NCI-H748 (cell line): ENCODE measurements around the gene ZMYND19.
A peak's percentile ranks its signal among the peaks of the same experiment; 100 is the strongest.
"Not testable (repeated sequence)": the region's sequence is repeated elsewhere in the genome, so short reads cannot be mapped to it uniquely, and the experiment has no call there.

ENCODE experiments used
- DNase-seq: peaks from one replicate; lab custom pipeline; 2025; ENCODE audit not compliant: unreplicated experiment; lab: John Stamatoyannopoulos, UW

ZMYND19 gene

GRCh38 chr9:137590469-137591383 lies at the start of gene ZMYND19:
Gene ZMYND19 (minus strand): TSS chr9:137590512. CDS start chr9:137590263, 249 bp downstream.
- peak; percentile 90 for DNase-seq

GRCh38 chr9:137639303-137640051 lies 49.2 kb upstream of the ZMYND19 start:
- no peak for DNase-seq

DNA sequence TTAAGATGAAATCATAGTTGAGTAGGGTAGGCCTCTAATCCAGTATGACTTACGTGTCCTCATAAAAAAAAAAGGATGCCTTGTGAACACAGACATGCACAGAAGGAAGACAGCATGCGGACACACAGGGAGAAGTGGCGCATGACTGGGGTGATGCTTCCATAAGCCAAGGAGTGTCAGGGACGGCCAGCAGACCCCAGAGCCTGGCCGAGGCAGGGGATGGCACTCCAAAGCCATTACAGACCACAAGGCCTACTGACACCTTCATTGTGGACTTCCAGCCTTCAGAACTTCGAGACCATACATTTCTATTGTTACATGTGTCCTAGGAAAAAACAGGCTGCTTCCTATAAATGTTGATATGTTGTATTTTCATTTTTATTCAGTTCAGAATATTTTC lies 48.4 kb upstream of the ZMYND19 start:
- no peak for DNase-seq

DNA sequence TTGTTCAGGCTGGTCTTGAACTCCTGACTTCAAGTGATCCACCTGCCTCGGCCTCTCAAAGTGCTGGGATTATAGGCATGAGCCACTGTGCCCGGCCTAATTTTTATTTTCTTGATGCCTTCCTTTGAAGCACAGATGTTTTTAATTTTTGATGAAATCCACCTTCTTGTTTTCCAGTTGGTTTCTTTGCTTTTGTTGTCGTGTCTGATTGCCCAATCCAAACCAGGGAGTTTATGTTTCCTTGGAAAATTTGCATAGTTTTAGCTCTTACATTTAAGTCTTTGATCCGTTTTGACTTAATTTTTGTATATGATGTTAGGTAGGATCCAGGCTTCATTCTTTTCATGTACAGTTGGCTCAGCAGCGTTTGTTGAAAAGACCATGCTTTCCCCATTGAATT lies 43.7 kb upstream of the ZMYND19 start:
- no peak for DNase-seq

DNA sequence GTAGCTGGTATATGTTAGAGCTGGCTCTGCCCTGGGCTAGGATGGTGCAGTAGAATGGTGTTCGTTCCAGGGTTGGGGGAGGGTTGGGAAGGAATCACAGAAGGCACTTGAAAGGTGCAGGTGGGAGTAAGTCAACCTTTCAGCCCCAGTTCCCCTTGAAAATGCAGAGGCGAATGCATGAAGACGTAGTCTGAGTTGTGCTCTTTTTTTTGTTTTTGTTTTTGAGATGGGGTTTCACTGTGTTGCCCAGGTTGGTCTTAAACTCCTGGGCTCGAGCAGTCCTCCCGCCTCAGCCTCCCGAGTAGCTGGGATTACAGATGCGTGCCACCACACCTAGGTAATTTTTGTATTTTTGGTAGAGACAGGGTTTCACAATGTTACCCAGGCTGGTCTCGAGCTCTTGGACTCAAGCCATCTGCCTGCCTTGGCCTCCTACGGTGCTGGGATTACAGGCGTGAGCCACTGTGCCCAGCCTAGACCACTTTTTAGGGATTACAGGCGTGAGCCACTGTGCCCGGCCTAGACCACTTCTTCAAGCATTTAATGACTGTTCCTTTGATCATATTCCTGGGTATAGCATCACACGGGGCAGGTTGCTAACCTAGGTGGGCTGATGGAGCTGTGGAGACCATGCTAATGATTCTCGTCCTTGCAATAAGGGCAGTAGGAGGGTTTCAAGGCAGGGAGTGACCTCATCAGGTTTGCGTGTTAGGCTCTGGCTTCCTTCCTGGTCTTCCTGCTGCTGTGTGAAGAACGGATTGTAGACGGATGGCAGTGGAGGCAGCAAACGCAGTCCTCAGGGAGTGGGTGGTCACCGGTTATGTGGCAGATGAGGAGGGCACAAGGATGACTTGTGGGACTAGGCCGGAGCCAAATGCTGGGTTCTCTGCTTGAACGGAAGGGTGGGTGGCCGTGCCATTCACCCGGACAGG lies 42.2 kb upstream of the ZMYND19 start:
- no peak for DNase-seq

DNA sequence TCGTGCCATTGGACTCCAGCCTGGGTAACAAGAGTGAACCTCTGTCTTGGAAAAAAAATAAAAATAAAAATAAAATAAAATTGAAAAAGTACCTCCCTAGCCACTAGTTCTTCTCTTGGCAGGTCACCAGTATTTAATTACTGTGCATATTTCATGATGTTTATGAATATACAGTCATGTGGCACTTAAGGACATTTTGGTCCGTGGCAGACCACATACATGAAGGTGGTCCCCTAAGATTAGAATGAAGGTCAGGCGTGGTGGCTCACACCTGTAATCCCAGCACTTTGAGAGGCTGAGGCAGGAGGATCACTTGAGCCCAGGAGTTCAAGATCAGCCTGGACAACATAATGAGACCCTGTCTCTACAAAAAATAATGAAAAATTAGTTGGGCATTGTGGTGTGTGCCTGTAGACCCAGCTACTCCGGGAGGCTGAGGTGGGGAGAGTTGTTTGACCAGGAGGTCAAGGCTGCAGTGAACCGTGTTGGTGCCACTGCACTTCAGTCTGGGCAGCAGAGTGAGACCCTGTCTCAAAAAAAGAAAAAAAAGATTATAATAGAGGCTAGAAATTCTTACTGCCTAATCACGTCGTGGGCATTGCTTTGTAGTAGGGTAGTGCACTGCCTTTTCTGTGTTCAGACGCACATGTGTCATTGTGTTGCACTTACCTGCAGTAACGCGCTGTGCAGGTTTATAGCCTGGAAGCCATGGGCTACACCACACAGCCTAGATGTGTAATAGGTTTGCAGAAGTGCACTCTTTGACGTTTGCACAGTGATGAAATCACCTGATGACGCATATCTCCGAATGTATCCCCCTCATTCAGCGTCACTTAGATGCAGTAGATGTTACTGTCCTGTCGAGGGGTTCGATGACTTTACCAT lies 41.3 kb upstream of the ZMYND19 start:
- DNase-seq: no peak

DNA sequence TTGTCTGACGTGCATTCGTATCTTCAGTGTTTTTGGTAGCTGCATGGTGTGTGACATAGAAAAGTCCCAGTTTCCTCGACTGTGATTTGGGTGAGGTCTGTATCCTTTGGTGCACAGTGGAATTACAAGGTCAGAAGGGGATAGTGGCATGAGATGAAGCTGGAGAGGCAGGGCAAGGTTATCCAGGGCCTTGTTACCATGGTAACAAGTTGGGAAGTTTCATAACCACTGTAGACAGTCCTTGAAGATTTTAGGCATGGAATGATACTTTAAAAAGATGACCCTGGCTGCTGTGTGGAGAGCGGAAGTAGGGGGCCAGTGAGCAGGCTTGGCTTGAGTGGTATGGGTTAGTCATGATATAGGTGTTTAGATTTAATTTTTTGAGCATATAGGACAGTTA lies 40.4 kb upstream of the ZMYND19 start:
- no peak for DNase-seq

- no peak for DNase-seq
Measured at GRCh38 chr9:137630126-137630525, 39.8 kb upstream of the ZMYND19 start.

DNA sequence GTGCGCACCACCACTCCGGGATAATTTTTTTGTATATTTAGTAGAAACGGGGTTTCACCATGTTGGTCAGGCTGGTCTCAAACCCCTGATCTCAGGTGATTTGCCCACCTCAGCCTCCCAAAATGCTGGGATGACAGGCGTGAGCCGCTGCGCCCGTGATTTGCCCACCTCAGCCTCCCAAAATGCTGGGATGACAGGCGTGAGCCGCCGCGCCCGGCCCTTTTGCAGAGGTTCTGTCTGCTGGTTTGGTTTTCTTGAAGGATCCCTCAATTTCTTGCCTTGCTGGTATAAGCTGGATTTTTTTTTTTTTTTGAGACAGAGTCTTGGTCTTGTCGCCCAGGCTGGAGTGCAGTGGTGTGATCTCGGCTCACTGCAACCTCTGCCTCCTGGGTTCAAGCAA lies 37.1 kb upstream of the ZMYND19 start:
- not testable (repeated sequence) for DNase-seq

DNA sequence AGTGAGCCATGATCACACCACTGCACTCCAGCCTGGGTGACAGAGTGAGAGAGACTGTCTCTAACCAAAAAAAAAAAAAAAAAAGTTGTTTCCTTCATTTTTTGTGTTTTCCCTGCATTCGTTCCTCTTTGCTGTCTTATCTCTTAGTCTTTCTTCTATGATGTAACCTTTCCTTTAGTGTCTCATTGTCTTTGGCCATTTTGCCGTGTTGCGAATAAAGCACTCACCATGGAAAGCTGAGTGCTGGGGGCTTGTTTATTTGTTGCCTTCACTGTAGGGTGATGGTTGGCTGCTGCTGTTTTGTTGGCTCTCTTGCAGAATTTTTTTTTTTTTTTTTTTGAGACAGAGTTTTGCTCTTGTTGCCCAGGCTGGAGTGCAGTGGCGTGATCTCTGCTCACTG lies 36.2 kb upstream of the ZMYND19 start:
- no peak for DNase-seq

DNA sequence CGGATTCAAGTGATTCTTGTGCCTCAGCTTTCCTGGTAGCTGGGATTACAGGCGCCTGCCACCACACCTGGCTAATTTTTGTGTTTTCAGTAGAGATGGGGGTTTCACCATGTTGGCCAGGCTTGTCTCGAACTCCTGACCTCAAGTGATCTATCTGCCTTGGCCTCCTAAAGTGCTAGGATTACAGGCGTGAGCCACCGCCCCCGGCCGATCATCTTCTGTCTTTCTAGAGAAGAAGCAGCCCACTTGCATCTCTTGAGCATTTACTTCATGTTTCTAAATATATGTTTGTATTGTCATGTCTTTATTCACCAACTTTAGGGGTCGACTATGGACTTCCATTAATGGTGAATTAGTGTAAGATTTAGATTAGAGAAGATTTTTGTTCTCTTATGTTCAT lies 31.9 kb upstream of the ZMYND19 start:
- DNase-seq: not testable (repeated sequence)

DNA sequence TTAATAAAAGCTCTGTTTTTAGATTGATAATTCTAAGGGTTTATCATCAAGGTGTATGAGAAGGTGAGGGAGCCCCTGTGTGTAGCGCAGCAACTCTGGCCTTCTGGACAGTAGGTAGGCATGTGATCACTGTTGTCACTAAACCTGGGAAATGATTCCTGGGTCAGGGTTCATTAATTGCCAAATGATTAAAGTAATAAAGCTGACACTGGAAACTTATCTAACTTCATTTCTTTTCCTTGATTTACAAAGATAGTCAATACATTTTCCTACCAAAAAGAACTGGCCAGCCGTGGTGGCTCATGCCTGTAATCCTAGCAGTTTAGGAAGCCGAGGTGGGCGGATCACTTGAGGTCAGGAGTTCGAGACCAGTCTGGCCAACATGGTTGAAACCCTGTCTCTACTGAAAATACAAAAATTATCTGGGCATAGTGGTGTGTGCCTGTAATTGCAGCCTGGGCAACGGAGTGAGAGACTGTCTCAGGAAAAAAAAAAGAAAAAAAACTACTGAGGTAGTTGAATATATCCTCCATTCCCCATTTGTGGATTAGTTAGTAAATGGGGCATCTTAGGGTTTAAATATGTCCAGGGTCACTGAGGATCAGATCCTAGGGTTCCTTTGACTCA lies 30.9 kb upstream of the ZMYND19 start:
- no peak for DNase-seq

- DNase-seq: no peak
Measured at GRCh38 chr9:137620581-137620980, 30.3 kb upstream of the ZMYND19 start.

DNA sequence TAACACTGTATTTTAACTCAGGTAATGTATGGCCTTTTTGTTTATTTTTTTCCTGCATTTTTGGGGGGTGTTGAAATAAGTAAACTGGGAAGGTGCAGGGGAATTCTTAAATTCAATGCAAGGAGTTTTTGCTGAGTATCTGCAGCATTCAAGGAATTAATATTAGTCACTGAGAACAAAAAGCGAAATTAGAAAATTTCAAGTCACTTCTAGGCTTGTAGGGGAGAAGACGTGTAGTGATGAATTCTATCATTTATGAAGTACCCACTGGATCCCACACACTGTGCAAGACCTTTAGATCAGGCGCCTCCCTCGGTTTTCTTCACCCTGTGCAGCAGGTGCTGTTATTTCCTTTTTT lies 29.7 kb upstream of the ZMYND19 start:
- DNase-seq: no peak

DNA sequence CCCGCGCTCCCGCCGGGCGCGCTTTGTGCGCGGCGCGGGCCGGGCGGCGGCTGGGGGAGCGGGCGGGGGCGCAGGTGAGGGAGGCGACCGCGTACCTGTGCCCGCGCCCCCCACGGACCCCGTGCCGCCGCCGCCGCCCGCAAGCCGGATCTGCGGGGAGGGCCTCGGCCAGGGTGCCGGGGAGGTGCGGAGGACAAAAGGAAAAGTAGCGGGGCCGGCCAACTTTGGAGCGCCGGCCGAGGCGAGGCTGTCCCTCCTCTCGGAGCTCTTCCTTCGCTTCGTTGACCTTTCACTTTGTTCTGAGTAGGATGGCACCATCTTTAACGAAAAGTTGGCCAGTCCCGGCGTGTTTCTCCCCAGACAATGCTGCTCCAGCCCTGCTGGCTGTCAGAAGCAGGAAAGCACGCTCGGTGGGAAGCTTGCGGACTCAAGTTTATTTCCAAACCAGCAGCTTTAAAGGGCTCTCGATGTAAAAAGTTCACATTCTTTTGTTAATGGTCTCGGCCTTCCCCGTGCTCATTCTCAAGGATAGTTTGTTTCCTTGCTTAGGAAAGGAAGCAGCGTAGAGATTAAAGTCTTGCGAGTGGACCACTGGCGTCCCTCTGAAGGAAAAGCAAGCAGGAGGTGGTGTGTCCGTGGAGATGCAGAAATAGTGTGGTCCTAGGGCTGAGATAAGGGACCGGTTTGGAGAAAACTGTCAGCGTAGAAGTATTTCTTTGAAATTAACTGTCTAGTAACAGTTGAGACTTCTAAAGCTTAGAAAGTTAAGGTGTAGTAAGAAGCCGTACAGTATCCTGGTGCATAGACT lies 29.1 kb upstream of the ZMYND19 start:
- DNase-seq: peak; percentile 42

GRCh38 chr9:137618105-137619067 lies 28.1 kb upstream of the ZMYND19 start, which contains the start of gene EHMT1:
Gene EHMT1 (plus strand): TSS chr9:137619005. CDS start chr9:137619029, 24 bp downstream.
- peak; percentile 86 for DNase-seq

- DNase-seq: no peak
Measured at GRCh38 chr9:137615387-137615871, 25.1 kb upstream of the ZMYND19 start.
